ENCODE data around the gene BCL2L2. TPM values are rescaled to one million over a fixed set of nuclear protein-coding genes. Genes with fewer than 3 reads are reported as not detected.
A peak's percentile ranks its signal among the peaks of the same experiment; 100 is the strongest.
"Not testable (repeated sequence)": the region's sequence is repeated elsewhere in the genome, so short reads cannot be mapped to it uniquely, and the experiment has no call there.

BCL2L2 gene
- total RNA-seq, 3 donors from 2014 or later, result 0.10 to 0.73 (median 0.40) TPM

GRCh38 chr14:23325746-23326145, 19.1 kb downstream of the BCL2L2 start:
- H3K27me3 Mint-ChIP-seq (ENCODE audit: low read depth); DNase-seq; ATAC-seq; H3K4me3 Mint-ChIP-seq; H3K9me3 Mint-ChIP-seq: not testable (repeated sequence)
- Mint-ChIP-seq H3K36me3 (ENCODE audit: insufficient read depth) (peaks cover 27% of the 10 kb centered on the region), H3K4me1 (ENCODE audit: low read depth) (peaks cover 18% of the 10 kb centered on the region)

- DNase-seq, result no peak
- Mint-ChIP-seq H3K27me3 (ENCODE audit: low read depth) (no peaks in the 10 kb centered on the region), H3K4me3 (no peak overlapping the region), H3K9me3 (no peaks in the 10 kb centered on the region), H3K36me3 (ENCODE audit: insufficient read depth) (peaks cover 27% of the 10 kb centered on the region), H3K4me1 (ENCODE audit: low read depth) (peaks cover 16% of the 10 kb centered on the region)
- no peak for ATAC-seq
Observed at GRCh38 chr14:23326491-23327332, 20.1 kb downstream of the BCL2L2 start.

DNA sequence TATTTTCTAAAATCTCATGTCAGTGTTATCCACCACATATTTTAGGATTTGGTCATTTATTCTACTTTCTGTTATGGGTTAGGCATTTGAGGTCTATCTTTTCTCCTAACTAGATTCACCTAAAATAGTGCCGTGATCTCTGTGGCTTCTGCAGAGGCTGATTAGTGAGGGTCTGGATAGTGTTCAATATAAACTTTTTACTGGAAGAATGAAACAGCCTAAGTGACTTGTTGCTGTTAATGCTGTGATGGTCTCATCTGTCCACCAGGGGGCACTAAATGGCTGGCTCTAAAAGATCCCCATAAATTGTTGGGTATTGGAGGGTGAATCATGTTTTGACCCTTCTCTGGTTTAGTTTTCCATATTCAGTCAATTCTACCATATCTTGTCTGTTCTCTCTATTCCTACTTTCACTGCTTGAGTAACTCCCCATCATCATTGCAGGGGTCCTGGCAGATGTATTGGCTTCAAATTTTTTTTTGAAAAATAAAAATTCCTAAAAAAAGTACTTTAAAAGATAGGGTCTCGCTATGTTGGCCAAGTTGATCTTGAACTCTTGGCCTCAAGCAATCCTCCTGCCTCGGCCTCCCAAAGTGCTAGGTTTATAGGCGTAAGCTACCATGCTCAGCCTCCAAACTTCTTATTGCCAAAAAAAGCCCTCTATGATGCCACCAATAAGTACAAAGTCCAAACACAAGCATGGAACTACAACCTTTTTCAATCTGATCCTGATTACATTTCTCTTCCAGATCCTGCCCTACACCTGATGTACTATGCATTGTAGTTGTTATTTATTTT, 21.5 kb downstream of the BCL2L2 start:
- Mint-ChIP-seq H3K4me1 (ENCODE audit: low read depth) (peaks cover 7% of the 10 kb centered on the region), H3K9me3 (no peaks in the 10 kb centered on the region), H3K4me3 (no peak overlapping the region), H3K27me3 (ENCODE audit: low read depth) (no peaks in the 10 kb centered on the region), H3K36me3 (ENCODE audit: insufficient read depth) (peaks cover 18% of the 10 kb centered on the region)
- DNase-seq, result peak; percentile 62
- peak; percentile 87 to 89 for ATAC-seq

- no peaks in the 10 kb centered on the region for H3K4me1 Mint-ChIP-seq (ENCODE audit: low read depth)
- DNase-seq, result no peak
- no peak overlapping the region for H3K4me3 Mint-ChIP-seq
- no peaks in the 10 kb centered on the region for H3K36me3 Mint-ChIP-seq (ENCODE audit: insufficient read depth)
- H3K9me3 Mint-ChIP-seq, result no peaks in the 10 kb centered on the region
- peaks cover 21% of the 10 kb centered on the region for H3K27me3 Mint-ChIP-seq (ENCODE audit: low read depth)
- no peak for ATAC-seq
Observed at GRCh38 chr14:23335623-23336022, 29.0 kb downstream of the BCL2L2 start.

- no peak for ATAC-seq
- no peak for DNase-seq
- H3K4me3 Mint-ChIP-seq, result no peak overlapping the region
- no peaks in the 10 kb centered on the region for H3K4me1 Mint-ChIP-seq (ENCODE audit: low read depth)
- no peaks in the 10 kb centered on the region for H3K9me3 Mint-ChIP-seq
- H3K27me3 Mint-ChIP-seq (ENCODE audit: low read depth), result peaks cover 20% of the 10 kb centered on the region
- no peaks in the 10 kb centered on the region for H3K36me3 Mint-ChIP-seq (ENCODE audit: insufficient read depth)
Observed at GRCh38 chr14:23339506-23340268, 33.1 kb downstream of the BCL2L2 start.

DNA sequence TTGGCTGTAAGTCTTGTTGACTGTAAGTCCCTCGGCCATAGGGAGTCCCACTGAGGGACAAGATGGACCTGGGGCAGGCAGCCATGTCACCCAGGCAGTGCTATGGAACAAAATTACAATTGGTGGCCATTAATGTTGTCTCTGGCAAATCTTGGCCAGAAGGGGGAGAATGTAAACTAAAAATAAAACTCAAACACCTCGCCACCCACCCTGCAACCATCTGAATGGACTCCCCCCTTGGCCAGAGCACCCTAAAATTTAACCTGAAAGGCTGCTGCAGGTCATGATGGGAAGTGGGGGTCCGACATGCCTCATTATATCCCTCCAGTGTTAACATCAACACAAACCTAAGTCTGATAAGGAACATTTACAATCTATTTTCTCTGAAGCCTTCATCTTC, 37.8 kb downstream of the BCL2L2 start:
- Mint-ChIP-seq H3K9me3 (no peaks in the 10 kb centered on the region), H3K27me3 (ENCODE audit: low read depth) (peaks cover 4% of the 10 kb centered on the region), H3K4me1 (ENCODE audit: low read depth) (no peaks in the 10 kb centered on the region), H3K36me3 (ENCODE audit: insufficient read depth) (no peaks in the 10 kb centered on the region), H3K4me3 (no peak overlapping the region)
- no peak for ATAC-seq
- no peak for DNase-seq

GRCh38 chr14:23345987-23346692, 39.5 kb downstream of the BCL2L2 start:
- no peak overlapping the region for H3K4me3 Mint-ChIP-seq
- H3K36me3 Mint-ChIP-seq (ENCODE audit: insufficient read depth), result no peaks in the 10 kb centered on the region
- H3K27me3 Mint-ChIP-seq (ENCODE audit: low read depth), result peaks cover 14% of the 10 kb centered on the region
- no peaks in the 10 kb centered on the region for H3K9me3 Mint-ChIP-seq
- ATAC-seq (no peak), DNase-seq (no peak)
- no peaks in the 10 kb centered on the region for H3K4me1 Mint-ChIP-seq (ENCODE audit: low read depth)

DNA sequence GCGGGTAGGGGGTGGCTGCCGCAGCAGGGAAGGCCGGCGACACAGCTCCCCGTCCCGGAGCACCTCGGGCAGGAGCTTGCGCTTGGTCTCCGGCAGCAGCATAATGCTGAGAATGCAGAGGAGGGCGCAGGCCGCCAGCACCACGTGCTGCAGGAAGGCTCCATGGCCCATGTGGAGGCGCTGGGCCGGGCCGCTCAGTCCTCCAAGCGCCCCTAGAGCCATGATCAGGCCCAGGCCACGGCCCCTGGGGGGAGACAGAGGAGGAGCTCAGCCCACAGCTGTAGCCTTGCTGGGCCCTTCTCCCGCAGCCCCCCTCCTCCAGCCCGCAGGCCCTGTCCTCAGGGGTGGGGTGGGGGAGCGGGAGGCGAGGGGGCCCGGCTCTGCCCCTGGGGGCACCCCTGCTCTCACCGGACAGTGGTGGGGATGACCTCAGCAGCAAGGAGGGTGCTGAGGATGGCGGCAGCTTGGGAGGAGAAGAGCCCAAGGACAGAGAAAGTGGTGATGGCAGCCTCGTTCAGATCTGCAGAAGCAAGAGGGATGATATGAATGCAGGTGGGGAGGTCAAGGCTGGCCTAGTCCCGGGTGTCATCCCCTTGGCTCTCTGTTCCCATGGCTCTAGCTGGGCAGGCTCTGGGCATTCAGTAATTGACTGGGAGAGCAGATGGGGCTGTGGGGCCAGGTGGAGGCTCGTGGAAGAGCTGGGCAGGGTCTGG, 40.2 kb downstream of the BCL2L2 start:
- DNase-seq, result no peak
- Mint-ChIP-seq H3K36me3 (ENCODE audit: insufficient read depth) (no peaks in the 10 kb centered on the region), H3K4me3 (no peak overlapping the region), H3K4me1 (ENCODE audit: low read depth) (no peaks in the 10 kb centered on the region), H3K27me3 (ENCODE audit: low read depth) (peaks cover 18% of the 10 kb centered on the region), H3K9me3 (no peaks in the 10 kb centered on the region)
- no peak for ATAC-seq

DNA sequence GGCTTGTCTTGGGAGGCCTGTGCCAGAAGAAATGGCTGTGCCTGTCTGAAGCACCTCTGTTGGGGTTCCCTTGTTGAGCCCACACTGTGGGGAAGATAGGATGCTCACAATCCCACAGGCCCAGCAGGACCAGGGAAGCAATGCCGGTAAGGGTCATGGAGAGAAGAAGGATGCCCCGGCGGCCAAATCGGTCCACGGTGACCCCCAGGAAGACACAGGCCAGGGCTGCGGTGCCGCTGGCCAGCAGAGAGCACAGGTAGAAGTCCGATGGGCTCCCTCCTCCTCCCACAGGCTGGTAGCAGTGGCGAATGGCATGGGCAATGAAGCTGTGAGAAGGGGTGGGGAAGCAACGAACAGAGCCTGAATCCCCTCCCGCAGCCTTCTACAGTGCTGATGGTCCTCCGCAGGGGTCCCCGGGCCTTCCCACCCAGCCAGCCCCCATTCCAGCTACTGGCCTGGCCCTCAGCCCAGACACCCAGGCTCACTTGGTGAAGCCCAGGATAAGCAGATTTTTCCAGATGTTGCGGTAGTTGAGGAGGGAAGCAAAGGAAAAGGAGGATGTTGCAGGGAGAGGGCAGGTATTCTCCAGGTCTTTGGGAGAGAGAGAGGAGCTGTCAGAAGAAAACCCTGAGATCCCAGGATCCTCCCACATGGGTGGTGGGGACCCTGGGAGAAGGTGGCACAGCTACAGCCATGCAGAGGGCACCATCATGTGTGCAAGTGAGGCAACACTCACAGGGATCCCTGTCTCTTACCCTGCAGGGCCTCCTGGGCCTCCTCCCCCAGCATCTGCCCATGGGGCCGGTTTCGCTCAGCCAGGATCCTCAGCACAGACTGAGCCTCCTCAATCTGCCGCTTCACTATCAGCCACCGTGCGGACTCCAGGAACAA, 41.0 kb downstream of the BCL2L2 start:
- DNase-seq (no peak), ATAC-seq (no peak)
- peaks cover 18% of the 10 kb centered on the region for H3K27me3 Mint-ChIP-seq (ENCODE audit: low read depth)
- no peak overlapping the region for H3K4me3 Mint-ChIP-seq
- H3K36me3 Mint-ChIP-seq (ENCODE audit: insufficient read depth), result no peaks in the 10 kb centered on the region
- H3K9me3 Mint-ChIP-seq, result no peaks in the 10 kb centered on the region
- peaks cover under 1% of the 10 kb centered on the region for H3K4me1 Mint-ChIP-seq (ENCODE audit: low read depth)

DNA sequence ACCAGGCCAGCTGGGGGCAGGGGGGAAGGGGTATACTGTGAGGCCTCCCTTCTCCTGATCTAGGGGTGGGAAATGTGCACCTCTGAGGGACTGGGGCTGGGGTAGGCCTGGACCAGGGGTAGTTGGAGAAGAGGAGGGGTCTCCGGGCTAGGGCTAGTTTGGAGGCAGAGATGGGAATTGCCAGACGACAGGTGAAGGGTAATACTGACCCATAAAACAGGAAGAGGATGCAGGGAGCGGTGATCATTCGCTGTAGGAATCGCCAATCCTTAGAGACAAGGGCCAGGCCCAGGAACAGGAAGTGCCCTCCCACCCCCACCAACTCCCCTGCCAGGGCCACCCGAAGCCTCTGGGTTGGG, 41.6 kb downstream of the BCL2L2 start:
- Mint-ChIP-seq H3K9me3 (no peaks in the 10 kb centered on the region), H3K36me3 (ENCODE audit: insufficient read depth) (no peaks in the 10 kb centered on the region), H3K4me1 (ENCODE audit: low read depth) (peaks cover 6% of the 10 kb centered on the region), H3K4me3 (no peak overlapping the region), H3K27me3 (ENCODE audit: low read depth) (peaks cover 21% of the 10 kb centered on the region)
- ATAC-seq (no peak), DNase-seq (no peak)

DNA sequence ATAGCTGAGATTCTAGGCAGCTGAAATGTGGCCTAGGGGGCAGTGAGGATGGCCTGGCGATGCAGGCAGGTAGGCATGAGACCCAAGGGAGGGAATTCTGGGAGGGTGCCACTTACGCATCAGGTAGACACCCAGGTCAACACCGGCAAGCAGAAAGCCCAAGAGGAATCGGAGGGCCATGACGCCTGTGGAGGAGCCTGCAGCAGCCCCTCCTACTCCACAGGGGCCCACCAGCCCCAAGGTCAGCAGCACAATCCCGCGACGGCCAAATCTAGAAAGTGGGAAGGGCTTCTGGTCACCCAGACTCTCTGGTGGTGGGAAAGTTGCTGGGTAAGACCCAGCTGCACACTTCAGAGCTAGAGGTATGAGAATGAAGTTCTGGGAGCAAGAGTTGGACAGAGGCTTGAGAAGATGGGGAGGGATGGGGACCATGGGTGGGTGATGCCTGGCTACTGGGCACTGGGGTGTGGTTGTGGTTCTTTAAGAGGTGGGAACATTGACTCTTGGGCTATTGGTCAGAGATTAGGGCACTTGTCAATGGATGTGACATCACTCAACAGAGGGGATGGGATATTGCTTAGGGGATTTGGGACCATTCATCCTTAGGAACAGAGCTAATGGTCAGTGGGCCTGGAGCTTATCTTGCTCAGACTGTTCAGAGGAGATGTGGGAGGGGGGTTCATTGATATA, 42.7 kb downstream of the BCL2L2 start:
- Mint-ChIP-seq H3K36me3 (ENCODE audit: insufficient read depth) (no peaks in the 10 kb centered on the region), H3K4me1 (ENCODE audit: low read depth) (peaks cover 6% of the 10 kb centered on the region), H3K9me3 (no peaks in the 10 kb centered on the region), H3K27me3 (ENCODE audit: low read depth) (peaks cover 29% of the 10 kb centered on the region), H3K4me3 (no peak overlapping the region)
- DNase-seq (no peak), ATAC-seq (no peak)

- Mint-ChIP-seq H3K4me3 (peak overlapping the region; percentile 73), H3K4me1 (ENCODE audit: low read depth) (peaks cover 6% of the 10 kb centered on the region), H3K36me3 (ENCODE audit: insufficient read depth) (no peaks in the 10 kb centered on the region), H3K9me3 (no peaks in the 10 kb centered on the region), H3K27me3 (ENCODE audit: low read depth) (peaks cover 48% of the 10 kb centered on the region)
- no peak for DNase-seq
- ATAC-seq, result peak; percentile 38 to 45
Observed at GRCh38 chr14:23351681-23352505, 45.3 kb downstream of the BCL2L2 start.
